Purkinje cell (primary cell): ENCODE data around the gene PPM1D. TPM values are rescaled to one million over a fixed set of nuclear protein-coding genes. Genes with fewer than 3 reads are reported as not detected.

Source experiments
- polyA plus RNA-seq: library from polyadenylated mRNA; unstranded; fragments of >200 nt; fragmentation: Nextera tagmentation; gene quantifications from 2 replicates; pipeline ENCODE4 v1.2.1, GENCODE V29; 2014

Gene PPM1D
- 5.2 and 6.2 TPM in 2 replicates for polyA plus RNA-seq

GRCh38 chr17:60599620-60600489, at the start of gene PPM1D:
TSS of gene PPM1D (plus strand) at chr17:60600193. CDS start at chr17:60600415, 222 bp downstream.

GRCh38 chr17:60677308-60678117, 77.5 kb downstream of the PPM1D start, which contains the start of gene BCAS3:
TSS of gene BCAS3 (plus strand) at chr17:60677851.

Other genes starting within 250 kb of the PPM1D start
- 19.4 and 21.2 TPM in 2 replicates for gene USP32, start 208.1 kb upstream of the PPM1D start, polyA plus RNA-seq
- gene CHCT1, start 177.7 kb upstream of the PPM1D start, polyA plus RNA-seq, result not detected in 2 replicates
- 27.1 and 36.1 TPM in 2 replicates for gene APPBP2, start 74.0 kb upstream of the PPM1D start, polyA plus RNA-seq
- 32.7 and 39.0 TPM in 2 replicates for gene BCAS3, start 77.7 kb downstream of the PPM1D start, polyA plus RNA-seq